NCI-H748 treated with DMSO at 0.1 percent for 48 hours (cell line): ENCODE results near the gene NOP9.

Source experiments
- DNase-seq: peaks from one replicate; lab custom pipeline; 2025; lab: John Stamatoyannopoulos, UW

The NOP9 gene

GRCh38 chr14:24299255-24300191 lies at the start of gene NOP9, which contains the start of gene DHRS1:
Gene NOP9 (plus strand): TSS chr14:24299850. CDS start chr14:24299955, 105 bp downstream.
Gene DHRS1 (minus strand): TSS chr14:24299780. CDS start chr14:24299106, 674 bp downstream.
- DNase-seq, result peak; percentile 71

DNA sequence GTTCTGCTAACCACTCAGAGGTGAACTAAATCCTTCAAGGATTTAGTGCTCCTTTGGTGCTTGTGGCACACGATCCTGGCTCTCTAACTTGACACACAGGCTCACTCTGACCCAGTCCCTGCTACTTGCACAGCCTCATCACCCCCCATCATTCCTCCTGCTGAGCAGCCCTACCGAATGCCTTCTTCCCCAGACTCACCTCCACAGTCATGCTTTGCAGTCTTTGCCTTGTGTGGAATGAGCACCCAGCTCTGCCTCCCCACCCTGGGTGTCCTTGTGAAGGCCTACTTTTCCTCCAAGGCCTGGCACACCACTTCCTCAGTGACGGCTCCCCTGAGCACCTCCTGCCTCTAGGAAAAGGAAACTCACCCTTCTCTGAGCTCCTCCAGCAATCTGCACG lies 49.3 kb upstream of the NOP9 start:
- no peak for DNase-seq

DNA sequence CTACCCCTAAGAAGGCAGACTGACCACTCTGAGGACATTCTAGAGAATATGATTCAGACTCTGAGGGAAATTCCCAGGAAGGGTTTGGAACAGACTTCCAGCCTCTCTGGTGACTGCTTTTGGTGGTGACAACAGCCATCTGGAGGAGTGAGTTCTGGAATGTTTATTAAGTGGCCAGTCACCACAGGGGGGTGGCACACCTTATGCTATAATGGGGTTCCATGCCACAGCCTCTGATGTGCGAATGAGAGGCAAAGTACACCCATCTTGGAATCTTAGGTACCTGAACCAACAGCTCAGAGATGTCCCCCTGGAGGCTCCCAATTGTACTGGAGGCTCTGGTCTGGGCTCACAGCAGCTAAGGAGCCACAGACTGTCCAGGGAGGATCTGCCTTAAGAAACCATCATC lies 47.8 kb upstream of the NOP9 start:
- no peak for DNase-seq

- no peak for DNase-seq
These were observed 47.1 kb upstream of the NOP9 start for GRCh38 chr14:24252289-24253124.

GRCh38 chr14:24253936-24254335 lies 45.7 kb upstream of the NOP9 start:
- no peak for DNase-seq

- no peak for DNase-seq
These were observed 44.8 kb upstream of the NOP9 start for GRCh38 chr14:24254630-24255392.

- no peak for DNase-seq
These were observed 44.2 kb upstream of the NOP9 start for GRCh38 chr14:24255438-24255837.

GRCh38 chr14:24255931-24256711 lies 43.5 kb upstream of the NOP9 start:
- no peak for DNase-seq

- no peak for DNase-seq
These were observed 42.7 kb upstream of the NOP9 start for GRCh38 chr14:24256960-24257359.

GRCh38 chr14:24258119-24258518 lies 41.5 kb upstream of the NOP9 start:
- no peak for DNase-seq

DNA sequence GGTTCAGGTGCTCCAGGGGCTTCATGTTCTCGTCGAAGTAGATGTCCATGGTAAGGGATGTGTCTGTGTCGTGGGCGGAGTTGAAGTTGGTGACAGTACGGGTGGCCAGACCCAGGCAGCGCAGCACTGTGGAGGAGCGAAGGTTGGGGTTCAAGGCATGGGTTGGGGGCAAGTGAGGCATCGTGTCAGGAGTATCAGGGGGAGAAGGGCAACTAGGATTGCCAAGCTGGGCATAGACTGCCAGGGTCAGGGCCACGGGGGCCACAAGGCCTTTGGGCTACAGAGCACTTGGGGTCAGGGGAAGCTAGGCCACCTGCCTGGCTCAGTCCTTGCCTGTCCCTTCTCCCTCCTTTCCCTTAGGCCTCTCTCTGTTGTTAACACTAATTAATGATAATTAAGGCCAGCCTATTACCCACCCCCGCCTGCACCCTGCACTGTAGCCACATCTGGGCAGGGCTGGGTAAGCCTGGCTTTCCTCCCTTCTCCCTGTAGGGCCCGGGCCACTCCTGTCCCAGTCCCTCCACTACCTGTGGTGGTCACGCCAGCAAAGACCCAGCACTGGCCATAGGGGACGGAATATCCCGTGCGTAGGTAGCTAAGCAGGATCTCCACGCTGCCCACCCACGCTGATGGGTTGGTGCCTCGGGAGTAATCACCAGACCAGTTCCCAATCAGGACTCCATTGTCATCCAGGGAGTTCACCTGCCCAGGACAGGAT lies 40.9 kb upstream of the NOP9 start:
- no peak for DNase-seq

DNA sequence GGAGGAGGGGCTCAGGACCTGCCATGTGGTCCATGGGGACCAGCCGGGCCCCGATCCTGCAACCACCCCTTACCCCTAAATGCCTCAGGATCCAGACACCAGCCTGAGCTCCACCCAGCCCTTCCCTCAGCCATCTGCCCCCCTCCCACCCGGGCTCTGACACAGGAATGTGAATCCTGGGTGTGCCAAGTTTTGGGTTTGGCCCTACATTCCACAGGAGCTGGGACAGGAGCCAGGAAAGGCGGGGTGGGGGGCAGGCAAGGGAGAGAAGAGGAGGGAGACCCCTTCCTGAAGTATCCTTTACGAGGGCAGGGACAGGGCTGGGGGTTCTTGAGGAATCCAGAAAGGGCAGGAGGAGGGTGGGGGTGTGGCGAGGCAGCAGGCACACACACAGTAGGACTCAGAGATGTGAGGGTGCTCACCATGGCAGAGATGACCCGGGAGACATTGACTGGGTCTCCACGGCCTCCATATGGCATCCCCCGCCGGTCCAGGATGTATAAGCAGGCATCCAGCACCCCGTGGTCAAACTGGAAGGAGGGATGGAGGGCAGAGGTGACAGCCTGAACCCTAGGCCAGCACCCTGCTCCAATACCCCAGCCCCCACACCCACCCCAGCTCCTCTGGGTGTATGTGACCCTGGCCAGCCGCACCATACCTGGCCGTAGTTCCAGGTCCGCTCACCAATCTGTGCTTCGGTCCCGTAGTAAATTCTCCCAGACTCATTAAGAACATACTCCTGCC lies 40.2 kb upstream of the NOP9 start:
- DNase-seq, result no peak

DNA sequence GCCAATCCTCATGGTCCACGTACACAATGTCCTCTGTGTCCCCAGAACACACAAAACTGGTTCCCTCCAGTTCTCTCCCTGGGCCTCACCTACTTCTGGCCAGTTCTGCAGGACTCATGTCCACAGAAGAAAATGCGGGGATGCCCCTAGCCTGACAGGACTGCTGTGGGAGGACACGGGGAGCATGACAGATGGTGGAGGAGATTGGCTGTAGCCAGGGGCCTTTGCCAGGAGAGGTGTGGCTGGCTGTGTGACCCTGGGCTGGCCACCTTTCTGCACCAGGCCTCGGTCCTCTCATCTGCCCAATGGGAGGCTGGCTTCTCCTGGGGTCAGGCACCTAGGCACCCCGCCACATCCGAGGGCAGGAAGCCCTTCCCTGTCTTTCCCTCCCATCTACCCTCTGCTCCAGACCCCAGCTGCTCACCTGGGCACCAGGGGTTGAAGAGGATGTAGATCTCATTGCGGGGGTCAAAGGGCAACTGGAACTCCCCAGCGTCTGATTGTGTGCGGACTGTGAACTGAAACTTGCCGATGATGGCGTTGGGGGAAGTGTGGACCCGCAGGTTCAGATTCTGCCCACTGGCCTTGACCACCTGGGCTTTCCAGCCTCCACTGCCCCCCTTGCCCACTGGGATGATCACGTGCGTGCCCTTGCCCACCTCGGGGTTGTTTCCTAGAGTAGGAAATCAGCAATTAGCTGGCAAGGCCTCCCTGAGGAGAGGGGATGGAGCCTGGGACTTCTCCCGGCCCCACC lies 39.4 kb upstream of the NOP9 start:
- DNase-seq, result no peak

GRCh38 chr14:24260780-24261157 lies 38.9 kb upstream of the NOP9 start:
- DNase-seq, result no peak

DNA sequence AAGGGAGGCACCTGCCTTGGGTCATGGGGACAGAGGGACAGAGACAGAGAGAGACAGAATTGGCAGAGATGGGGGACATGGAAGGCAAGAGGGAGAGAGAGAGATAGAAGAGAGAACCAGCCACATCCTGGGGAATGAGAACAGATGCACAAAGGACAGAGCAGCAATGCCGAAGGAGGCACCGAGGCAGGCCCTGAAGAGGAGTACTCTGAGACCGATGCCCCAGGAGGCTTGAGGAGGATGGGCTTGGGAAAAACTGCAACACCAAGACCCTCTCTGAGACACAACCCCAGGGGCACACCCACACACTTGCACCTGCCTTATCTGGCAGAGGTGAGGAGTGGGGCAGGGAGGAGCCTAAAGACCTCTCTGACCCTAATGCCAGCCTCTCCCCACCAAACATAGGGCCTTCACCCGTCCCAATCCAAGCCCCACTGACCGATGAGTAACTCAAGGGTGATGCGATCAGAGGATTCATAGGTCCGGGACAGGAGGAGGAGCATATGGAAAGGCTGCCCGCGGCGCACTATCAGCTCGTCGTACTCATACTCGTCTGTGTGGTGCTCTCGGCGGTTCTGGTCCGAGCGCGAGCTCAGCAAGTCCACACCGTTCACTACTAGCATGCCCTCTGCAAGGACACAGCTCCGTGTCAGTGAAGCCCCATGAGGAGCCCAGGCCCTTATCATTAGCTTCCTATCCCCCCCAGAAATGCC lies 38.2 kb upstream of the NOP9 start:
- no peak for DNase-seq

- DNase-seq, result no peak
These were observed 37.7 kb upstream of the NOP9 start for GRCh38 chr14:24261969-24262327.

DNA sequence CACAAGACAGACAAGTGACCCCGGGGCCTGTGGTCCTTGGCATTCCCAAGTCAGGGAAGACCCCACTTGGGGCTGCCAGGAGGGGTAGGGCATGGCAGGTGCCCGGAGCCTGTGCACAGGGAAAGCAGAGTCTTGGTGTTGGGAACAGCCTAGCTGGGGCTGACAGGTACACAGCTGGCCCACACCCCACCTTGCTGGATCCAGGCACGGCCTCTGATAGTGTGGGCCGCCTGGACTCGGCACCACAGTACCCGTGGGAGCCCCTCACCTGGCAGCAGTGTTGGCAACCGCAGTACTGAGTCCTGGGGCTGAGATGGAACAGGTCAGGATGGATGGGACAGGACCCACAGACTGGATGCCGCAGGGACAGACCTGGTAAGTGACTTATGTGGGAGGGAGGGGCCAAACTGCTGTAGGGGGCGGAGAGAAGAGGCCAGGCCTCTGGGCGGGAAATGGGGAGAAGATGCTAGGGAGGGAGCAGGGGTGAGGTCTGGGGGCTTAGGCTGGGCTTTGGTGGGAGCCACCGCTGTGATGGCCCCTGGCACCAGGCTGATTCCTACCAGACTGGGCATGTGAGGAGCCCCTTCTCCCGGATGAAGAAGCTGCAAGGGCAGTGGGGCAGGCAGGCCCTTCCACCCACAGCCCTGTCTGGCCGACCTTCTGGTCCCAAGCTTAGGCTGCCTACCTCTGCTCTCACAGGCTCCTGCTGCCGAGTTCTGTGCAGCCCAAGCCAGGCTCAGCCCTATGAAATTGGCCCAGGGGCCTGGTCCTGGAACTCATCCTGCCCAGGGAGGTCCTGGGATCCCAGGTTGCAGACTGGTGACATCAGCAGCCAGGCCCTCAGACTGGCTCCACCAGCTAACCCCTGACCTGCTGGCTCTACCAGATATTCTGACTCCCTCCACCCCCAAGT lies 36.6 kb upstream of the NOP9 start, which contains the start of gene TGM1:
TSS of gene TGM1 (minus strand) at position 357 of the 913 bp plus-strand sequence. CDS start 825 bp downstream, outside the sequence.
- no peak for DNase-seq
